Caco-2 (cell line): ENCODE results near the gene PAK6. TPM values are rescaled to one million over a fixed set of nuclear protein-coding genes. Genes with fewer than 3 reads are reported as not detected.

Experiments used
- BruUV-seq: library from RNA; stranded (reverse); fragments of 400-500 nt; replicated peaks from 2 replicates; lab custom pipeline; 2021; lab: Mats Ljungman, UMichigan
- CTCF ChIA-PET: fragments of 300-600 bp; sonication (Branson Sonifier 250); formaldehyde crosslinking; loops from one replicate; lab custom pipeline; 2022; ENCODE audit warnings: antibody characterized with exemption; lab: Charles Lee
- POLR2A ChIA-PET: fragments of 300-600 bp; sonication (Branson Sonifier 250); formaldehyde crosslinking; loops from one replicate; lab custom pipeline; 2022; ENCODE audit warnings: antibody characterized with exemption; lab: Charles Lee
- DNase-seq, 2 experiments: peaks; one replicate each; pipeline versions ENCODE4 v3.0.0 to v3.0.0-alpha.2; 2020 to 2022
- H3K27me3 ChIP-seq: replicated peaks from 2 replicates; pipeline ENCODE4 v1.6.0; 2011; ENCODE audit warnings: low read length; ENCODE audit not compliant: control insufficient read depth, insufficient read depth
- H3K36me3 ChIP-seq: 2 replicates; pipeline ENCODE4 v1.5.1; 2011; ENCODE audit warnings: low read length; ENCODE audit not compliant: control insufficient read depth, insufficient read depth
- H3K4me1 ChIP-seq: fragments of 250-450 bp; sonication (Bioruptor Pico); 2 replicates; pipeline ENCODE4 v1.5.1; 2020; ENCODE audit warnings: mild to moderate bottlenecking
- H3K4me3 ChIP-seq: 2 replicates; pipeline ENCODE4 v1.5.1; 2011; ENCODE audit warnings: low read depth, mild to moderate bottlenecking, control low read depth, low read length
- H3K9me3 ChIP-seq: fragments of 250-450 bp; sonication (Bioruptor Pico); 2 replicates; pipeline ENCODE4 v1.5.1; 2020; ENCODE audit warnings: mild to moderate bottlenecking, moderate library complexity
- H3K27ac Mint-ChIP-seq: one replicate; pipeline ENCODE4 v1.8.0; 2022; ENCODE audit warnings: mixed read lengths; ENCODE audit not compliant: unreplicated experiment
- H3K27me3 Mint-ChIP-seq: one replicate; pipeline ENCODE4 v1.8.0; 2022; ENCODE audit warnings: mixed read lengths; ENCODE audit not compliant: insufficient read depth, unreplicated experiment
- H3K36me3 Mint-ChIP-seq: one replicate; pipeline ENCODE4 v1.8.0; 2022; ENCODE audit warnings: mild to moderate bottlenecking, mixed read lengths; ENCODE audit not compliant: insufficient read depth, unreplicated experiment
- H3K4me1 Mint-ChIP-seq: one replicate; pipeline ENCODE4 v1.8.0; 2022; ENCODE audit warnings: low read depth, mixed read lengths; ENCODE audit not compliant: unreplicated experiment
- H3K4me3 Mint-ChIP-seq: one replicate; pipeline ENCODE4 v1.8.0; 2022; ENCODE audit warnings: mild to moderate bottlenecking, moderate library complexity, mixed read lengths; ENCODE audit not compliant: unreplicated experiment
- H3K9me3 Mint-ChIP-seq: one replicate; pipeline ENCODE4 v1.8.0; 2022; ENCODE audit warnings: mixed read lengths; ENCODE audit not compliant: unreplicated experiment
- CTCF ChIP-seq, 2 experiments: fragments of 200-600 bp in 1 of 2; IDR thresholded peaks; 1 replicate in 1 of 2; 2 replicates in 1 of 2; pipeline versions ENCODE4 v1.5.1 to v1.8.0; 2011 to 2022; ENCODE audit warnings: antibody characterized with exemption in 1 of 2, control low read depth in 1 of 2, inconsistent platforms in 1 of 2, low read depth in 1 of 2, low read length in 1 of 2, mild to moderate bottlenecking in 1 of 2, moderate library complexity in 1 of 2; ENCODE audit not compliant: insufficient read depth in 1 of 2, severe bottlenecking in 1 of 2, unreplicated experiment in 1 of 2
- intact Hi-C: fragments of 100-400 bp; cut with micrococcal nuclease; formaldehyde crosslinking; loops from one replicate; pipeline ENCODE4 v1.10.0; 2022; ENCODE audit not compliant: unreplicated experiment
- total RNA-seq: library from RNA; stranded (reverse); gene quantifications from 2 replicates; pipeline ENCODE4 v1.2.3, GENCODE V29; 2022

PAK6 gene
- total RNA-seq, 1 experiment from 2014 or later, result 20.7 TPM

GRCh38 chr15:40197434-40197833 is 41.4 kb upstream of the PAK6 start:
- DNase-seq, result no peak
- Mint-ChIP-seq H3K4me3 (no peak overlapping the region), H3K27me3 (no peaks in the 10 kb centered on the region), H3K9me3 (no peaks in the 10 kb centered on the region), H3K27ac (no peak overlapping the region), H3K36me3 (peaks cover 70% of the 10 kb centered on the region), H3K4me1 (no peaks in the 10 kb centered on the region)
- ChIA-PET POLR2A (no interaction called here), CTCF (no interaction called here)
- Histone ChIP-seq H3K9me3 (no peaks in the 10 kb centered on the region), H3K27me3 (no peaks in the 10 kb centered on the region), H3K4me1 (no peaks in the 10 kb centered on the region), H3K4me3 (no peak overlapping the region), H3K36me3 (no peaks in the 10 kb centered on the region; the same call in 1 of the 2 replicates)
- intact Hi-C loops, result no loop called here
- no peak for TF ChIP-seq CTCF (IDR thresholded peaks at IDR 0.05; ENCODE audit: insufficient read depth in 1 of 2, low read depth in 1 of 2, low read length in 1 of 2, severe bottlenecking in 1 of 2, unreplicated experiment in 1 of 2)
- no TSS peak for BruUV-seq

- no peaks in the 10 kb centered on the region for H3K4me1 ChIP-seq
- CTCF ChIA-PET, result no interaction called here
- H3K27me3 ChIP-seq, result no peaks in the 10 kb centered on the region
- TF ChIP-seq CTCF (IDR thresholded peaks at IDR 0.05; ENCODE audit: insufficient read depth in 1 of 2, low read depth in 1 of 2, low read length in 1 of 2, severe bottlenecking in 1 of 2, unreplicated experiment in 1 of 2), result no peak
- Mint-ChIP-seq H3K27me3 (no peaks in the 10 kb centered on the region), H3K9me3 (no peaks in the 10 kb centered on the region), H3K27ac (no peak overlapping the region), H3K36me3 (peaks cover 69% of the 10 kb centered on the region), H3K4me3 (no peak overlapping the region), H3K4me1 (no peaks in the 10 kb centered on the region)
- no peak for DNase-seq
- no peak overlapping the region for H3K4me3 ChIP-seq
- H3K9me3 ChIP-seq, result no peaks in the 10 kb centered on the region
- intact Hi-C loops, result no loop called here
- POLR2A ChIA-PET, result no interaction called here
- no TSS peak for BruUV-seq
- no peaks in the 10 kb centered on the region; the same call in 1 of the 2 replicates for H3K36me3 ChIP-seq
These were observed 40.3 kb upstream of the PAK6 start for GRCh38 chr15:40198355-40199085.

- H3K9me3 Mint-ChIP-seq, result no peaks in the 10 kb centered on the region
- no TSS peak for BruUV-seq
- ChIA-PET CTCF (interaction anchor here (0.9 kb wide), 1 partner anchor 13 kb away, joined by 3 read pairs; no protein-coding TSS in a partner anchor), POLR2A (no interaction called here)
- no peak overlapping the region for H3K4me3 ChIP-seq
- no peak for DNase-seq
- H3K9me3 ChIP-seq, result no peaks in the 10 kb centered on the region
- peaks cover 57% of the 10 kb centered on the region for H3K36me3 Mint-ChIP-seq
- H3K4me3 Mint-ChIP-seq, result no peak overlapping the region
- TF ChIP-seq CTCF (IDR thresholded peaks at IDR 0.05; ENCODE audit: insufficient read depth in 1 of 2, low read depth in 1 of 2, low read length in 1 of 2, severe bottlenecking in 1 of 2, unreplicated experiment in 1 of 2), result no peak
- H3K4me1 ChIP-seq, result no peaks in the 10 kb centered on the region
- no peaks in the 10 kb centered on the region; the same call in 1 of the 2 replicates for H3K36me3 ChIP-seq
- no peak overlapping the region for H3K27ac Mint-ChIP-seq
- no peaks in the 10 kb centered on the region for H3K4me1 Mint-ChIP-seq
- H3K27me3 ChIP-seq, result no peaks in the 10 kb centered on the region
- intact Hi-C loops, result no loop called here
- H3K27me3 Mint-ChIP-seq, result no peaks in the 10 kb centered on the region
These were observed 34.8 kb upstream of the PAK6 start for GRCh38 chr15:40204100-40204499.
